NB4 (cell line): Measurements from ENCODE around the gene RNF11.
A peak's percentile ranks its signal among the peaks of the same experiment; 100 is the strongest.

Experiments
- DNase-seq: peaks from one replicate; pipeline ENCODE4 v3.0.0; 2010; ENCODE audit warnings: low read depth
- H3K4me3 ChIP-seq: one replicate; pipeline ENCODE4 v1.5.1; 2011; ENCODE audit warnings: mild to moderate bottlenecking, low read depth, low read length, moderate library complexity
- MYC ChIP-seq: IDR thresholded peaks from 2 replicates; pipeline ENCODE4 v1.6.1; 2011; ENCODE audit warnings: low read depth, low read length
- POLR2A ChIP-seq: IDR thresholded peaks from 2 replicates; pipeline ENCODE4 v1.6.1; 2011; ENCODE audit warnings: mild to moderate bottlenecking; ENCODE audit not compliant: insufficient read length; ENCODE audit errors: extremely low read depth
- TF ChIP-seq, protein P1 (sequence below): IDR thresholded peaks from 2 replicates; pipeline ENCODE4 v1.6.1; 2011; ENCODE audit warnings: low read depth, low read length
- TF ChIP-seq, protein P2 (sequence below): IDR thresholded peaks from one replicate; pipeline ENCODE4 v1.5.1; 2012; ENCODE audit warnings: low read depth, low read length

The RNF11 gene, protein sequence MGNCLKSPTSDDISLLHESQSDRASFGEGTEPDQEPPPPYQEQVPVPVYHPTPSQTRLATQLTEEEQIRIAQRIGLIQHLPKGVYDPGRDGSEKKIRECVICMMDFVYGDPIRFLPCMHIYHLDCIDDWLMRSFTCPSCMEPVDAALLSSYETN

DNA sequence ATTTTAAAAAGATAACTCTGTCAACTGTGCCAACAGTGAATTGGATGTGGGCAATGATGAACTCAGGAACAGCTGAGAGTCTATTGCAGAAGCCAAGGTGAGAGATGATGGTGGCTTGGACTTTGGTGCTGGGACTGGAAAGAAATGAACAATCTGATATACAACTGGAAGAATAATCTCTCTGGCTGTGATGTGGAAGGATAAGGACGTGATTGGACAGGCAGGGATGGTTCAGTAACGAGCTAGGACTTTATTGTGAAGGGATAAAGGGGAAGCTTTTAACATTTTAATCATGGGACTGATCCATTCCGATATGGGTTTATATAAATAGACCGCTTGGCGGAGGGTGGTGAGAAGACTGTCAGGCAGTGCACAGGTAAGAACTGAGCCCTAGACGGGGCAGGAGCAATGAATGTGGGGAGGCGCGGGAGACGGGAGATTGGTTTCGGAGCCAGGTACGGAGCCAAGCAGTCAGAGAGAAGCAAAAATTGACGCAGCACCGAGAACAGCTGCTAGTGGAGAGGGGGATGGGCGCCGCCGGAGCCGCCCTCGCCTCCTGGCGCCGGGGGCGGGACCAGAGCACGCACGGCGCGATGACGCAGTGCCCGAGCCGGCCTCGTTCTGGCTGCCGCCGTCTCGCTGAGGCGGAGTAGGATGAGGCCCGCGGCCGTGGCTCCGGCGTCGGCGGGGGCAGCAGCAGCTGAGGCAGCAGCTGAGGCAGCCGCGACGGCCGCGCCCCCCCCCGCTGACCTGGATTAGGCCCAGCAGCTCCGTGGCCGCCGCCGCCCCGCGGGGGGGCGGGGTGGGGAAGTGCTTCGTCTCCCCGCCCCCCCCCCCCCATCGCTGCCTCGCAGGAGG is at the start of gene RNF11:
TSS of gene RNF11 (plus strand) at position 601 of the 858 bp plus-strand sequence. CDS start 484 bp downstream, outside the sequence.
- peak within 1 kb of the TSS; percentile 75 for H3K4me3 ChIP-seq
- TF ChIP-seq POLR2A (peak; percentile 82), MYC (peak; percentile 71)
- TF ChIP-seq, protein P1, sequence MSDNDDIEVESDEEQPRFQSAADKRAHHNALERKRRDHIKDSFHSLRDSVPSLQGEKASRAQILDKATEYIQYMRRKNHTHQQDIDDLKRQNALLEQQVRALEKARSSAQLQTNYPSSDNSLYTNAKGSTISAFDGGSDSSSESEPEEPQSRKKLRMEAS = peak; percentile 70
- TF ChIP-seq, protein P2, sequence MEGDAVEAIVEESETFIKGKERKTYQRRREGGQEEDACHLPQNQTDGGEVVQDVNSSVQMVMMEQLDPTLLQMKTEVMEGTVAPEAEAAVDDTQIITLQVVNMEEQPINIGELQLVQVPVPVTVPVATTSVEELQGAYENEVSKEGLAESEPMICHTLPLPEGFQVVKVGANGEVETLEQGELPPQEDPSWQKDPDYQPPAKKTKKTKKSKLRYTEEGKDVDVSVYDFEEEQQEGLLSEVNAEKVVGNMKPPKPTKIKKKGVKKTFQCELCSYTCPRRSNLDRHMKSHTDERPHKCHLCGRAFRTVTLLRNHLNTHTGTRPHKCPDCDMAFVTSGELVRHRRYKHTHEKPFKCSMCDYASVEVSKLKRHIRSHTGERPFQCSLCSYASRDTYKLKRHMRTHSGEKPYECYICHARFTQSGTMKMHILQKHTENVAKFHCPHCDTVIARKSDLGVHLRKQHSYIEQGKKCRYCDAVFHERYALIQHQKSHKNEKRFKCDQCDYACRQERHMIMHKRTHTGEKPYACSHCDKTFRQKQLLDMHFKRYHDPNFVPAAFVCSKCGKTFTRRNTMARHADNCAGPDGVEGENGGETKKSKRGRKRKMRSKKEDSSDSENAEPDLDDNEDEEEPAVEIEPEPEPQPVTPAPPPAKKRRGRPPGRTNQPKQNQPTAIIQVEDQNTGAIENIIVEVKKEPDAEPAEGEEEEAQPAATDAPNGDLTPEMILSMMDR = no peak
- DNase-seq = peak; percentile 89

DNA sequence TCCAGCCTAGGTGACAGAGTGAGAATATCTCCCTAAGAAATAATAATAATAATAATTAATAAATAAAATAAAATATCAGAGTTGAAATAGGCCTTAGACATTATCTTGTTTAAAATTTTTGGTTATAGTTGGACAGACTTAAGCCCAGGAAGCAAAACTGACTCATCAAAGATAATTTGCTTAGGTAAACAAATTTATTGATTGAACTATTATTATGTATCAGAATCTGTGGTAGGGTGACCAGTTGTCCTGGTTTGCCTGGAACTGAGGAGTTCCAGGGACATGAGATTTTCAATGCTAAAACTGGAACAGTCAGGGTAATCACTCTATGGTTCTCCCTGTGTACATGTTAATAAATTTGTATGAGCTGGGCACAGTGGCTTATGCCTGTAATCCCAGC is 47.8 kb upstream of the RNF11 start:
- no peak overlapping the region for H3K4me3 ChIP-seq
- DNase-seq = no peak

DNA sequence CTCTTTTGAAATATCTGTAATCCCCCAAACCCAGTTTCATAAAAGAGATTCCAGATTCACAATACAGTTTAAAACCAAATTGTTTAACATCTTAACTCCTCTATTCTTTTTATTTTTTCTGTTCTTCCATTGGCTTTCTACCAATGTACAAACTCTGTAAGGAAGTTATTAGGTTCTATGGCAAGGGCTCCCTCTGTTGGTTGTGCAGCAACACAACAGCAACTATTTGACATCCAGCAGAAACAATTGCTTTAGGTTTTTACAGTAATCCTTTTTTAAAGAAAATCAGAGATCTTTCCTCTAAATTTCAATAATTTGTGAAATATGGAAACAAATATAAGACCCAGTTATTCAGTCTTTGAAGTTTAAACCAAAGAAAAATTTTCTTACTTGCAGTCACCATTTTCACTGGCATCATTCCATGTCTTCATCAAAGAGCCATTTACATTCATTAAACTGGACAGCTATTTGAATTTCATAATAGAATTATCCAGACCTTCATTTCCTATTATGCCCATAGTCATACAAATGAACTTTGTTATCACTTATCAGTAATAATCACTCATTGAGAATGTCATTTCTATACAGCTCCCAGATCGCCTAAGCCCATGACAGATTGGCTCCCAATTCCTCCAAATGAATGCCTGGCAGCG is 46.5 kb upstream of the RNF11 start:
- H3K4me3 ChIP-seq = no peak overlapping the region
- TF ChIP-seq, protein P2 = peak; percentile 85
- no peak for TF ChIP-seq POLR2A
- TF ChIP-seq MYC = no peak
- DNase-seq = peak; percentile 71

More for the DNA sequence above, 47.8 kb upstream of the RNF11 start:
- TF ChIP-seq, protein P1 = no peak
- TF ChIP-seq POLR2A (no peak), MYC (no peak)
- TF ChIP-seq, protein P2 = no peak

DNA sequence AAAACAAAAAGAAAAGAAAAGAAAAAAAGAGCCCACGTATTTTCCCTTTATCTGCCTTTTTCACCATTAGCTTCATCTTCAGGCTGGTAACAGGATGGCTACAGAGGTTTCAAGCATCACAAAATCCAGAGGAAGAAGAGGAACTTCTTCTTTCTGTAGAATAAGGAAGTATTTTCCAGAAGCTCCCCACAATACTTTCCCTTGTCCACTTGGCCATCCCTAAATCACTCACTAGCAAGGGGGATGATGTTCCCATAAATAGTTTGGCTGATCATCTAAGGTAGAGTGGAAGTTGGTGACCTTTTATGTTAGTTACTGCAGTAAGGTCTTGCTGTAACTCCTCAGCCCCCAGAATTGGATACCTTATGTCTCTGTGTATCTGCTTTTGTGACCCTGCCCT is 45.1 kb upstream of the RNF11 start:
- DNase-seq = no peak
- H3K4me3 ChIP-seq = no peak overlapping the region
- no peak for TF ChIP-seq POLR2A
- TF ChIP-seq, protein P2 = no peak
- TF ChIP-seq, protein P1 = no peak
- no peak for TF ChIP-seq MYC

DNA sequence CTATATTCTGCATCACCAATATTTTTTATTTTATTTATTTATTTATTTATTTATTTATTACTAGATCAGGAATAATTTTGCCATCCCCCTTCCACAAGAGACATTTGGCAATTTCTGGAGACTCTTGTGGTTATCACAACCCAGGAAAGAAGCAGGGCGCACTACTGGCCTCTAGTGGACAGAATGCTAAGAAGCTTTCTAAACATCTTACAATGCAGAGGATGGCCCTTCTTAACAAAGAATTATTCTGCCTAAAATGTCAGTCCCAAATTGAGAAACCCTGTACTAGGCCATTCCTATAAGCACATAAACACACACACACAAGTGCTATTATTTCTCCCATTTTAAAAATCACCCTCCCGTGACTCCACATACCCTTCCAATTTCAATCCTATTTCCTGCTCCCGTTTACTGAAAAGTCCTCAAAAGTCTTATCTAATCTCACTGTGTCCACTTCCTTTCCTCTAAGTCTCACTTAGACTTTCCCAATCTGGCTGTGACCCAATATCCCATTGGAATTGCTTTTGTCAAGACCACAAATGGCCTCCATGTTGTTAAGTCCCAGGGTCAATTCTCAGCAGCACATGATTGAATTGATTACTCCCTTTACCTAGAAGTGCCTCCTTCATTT is 43.7 kb upstream of the RNF11 start:
- H3K4me3 ChIP-seq = no peak overlapping the region
- DNase-seq = peak; percentile 75
- TF ChIP-seq, protein P2 = peak; percentile 88
- TF ChIP-seq, protein P1 = no peak
- TF ChIP-seq POLR2A (no peak), MYC (no peak)
